ENCODE measurements around the gene REEP1.

Gene REEP1

DNA sequence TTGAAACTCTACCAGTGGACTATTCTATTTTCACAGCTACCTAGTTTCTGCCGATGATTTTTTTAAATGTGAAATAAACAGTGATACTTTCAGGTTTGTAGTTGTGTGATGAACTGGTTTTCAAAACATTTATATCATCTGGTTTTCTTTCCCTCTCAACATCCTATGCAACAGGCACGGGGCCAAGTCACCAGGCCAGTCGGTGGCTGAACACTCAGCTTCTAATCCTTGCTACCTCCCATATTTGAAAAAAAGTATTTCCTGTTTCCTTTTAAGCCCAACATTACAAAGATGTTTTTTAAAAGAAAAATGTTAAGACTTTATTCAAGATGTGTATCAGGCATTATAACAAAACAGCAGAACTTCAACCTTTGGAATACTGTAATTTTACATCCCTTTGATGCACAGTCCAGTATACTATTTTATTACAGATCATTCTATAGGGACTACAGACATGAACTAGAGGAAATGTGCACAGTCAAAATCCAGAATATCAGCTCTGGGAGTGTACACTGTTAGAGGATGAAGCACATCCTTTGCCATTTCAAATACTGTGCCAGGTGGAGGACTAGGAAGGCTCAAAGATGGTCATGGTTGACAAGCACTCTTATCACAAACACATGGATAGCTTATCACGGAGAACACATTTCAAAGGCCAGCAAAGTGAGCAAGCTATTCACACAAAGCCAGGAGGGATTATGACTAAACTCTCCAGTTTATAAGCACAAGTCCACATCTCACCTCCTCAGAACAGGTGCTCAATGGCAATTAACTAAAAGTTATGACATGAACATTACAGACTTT is 123.5 kb downstream of the REEP1 start:
- TF ChIP-seq, protein P1, sequence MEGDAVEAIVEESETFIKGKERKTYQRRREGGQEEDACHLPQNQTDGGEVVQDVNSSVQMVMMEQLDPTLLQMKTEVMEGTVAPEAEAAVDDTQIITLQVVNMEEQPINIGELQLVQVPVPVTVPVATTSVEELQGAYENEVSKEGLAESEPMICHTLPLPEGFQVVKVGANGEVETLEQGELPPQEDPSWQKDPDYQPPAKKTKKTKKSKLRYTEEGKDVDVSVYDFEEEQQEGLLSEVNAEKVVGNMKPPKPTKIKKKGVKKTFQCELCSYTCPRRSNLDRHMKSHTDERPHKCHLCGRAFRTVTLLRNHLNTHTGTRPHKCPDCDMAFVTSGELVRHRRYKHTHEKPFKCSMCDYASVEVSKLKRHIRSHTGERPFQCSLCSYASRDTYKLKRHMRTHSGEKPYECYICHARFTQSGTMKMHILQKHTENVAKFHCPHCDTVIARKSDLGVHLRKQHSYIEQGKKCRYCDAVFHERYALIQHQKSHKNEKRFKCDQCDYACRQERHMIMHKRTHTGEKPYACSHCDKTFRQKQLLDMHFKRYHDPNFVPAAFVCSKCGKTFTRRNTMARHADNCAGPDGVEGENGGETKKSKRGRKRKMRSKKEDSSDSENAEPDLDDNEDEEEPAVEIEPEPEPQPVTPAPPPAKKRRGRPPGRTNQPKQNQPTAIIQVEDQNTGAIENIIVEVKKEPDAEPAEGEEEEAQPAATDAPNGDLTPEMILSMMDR (IDR thresholded peaks at IDR 0.05; ENCODE audit: borderline replicate concordance, insufficient read depth, low read depth, low read length), result no peak
- H3K4me3 ChIP-seq (ENCODE audit: low read depth, low read length), result no peak overlapping the region

DNA sequence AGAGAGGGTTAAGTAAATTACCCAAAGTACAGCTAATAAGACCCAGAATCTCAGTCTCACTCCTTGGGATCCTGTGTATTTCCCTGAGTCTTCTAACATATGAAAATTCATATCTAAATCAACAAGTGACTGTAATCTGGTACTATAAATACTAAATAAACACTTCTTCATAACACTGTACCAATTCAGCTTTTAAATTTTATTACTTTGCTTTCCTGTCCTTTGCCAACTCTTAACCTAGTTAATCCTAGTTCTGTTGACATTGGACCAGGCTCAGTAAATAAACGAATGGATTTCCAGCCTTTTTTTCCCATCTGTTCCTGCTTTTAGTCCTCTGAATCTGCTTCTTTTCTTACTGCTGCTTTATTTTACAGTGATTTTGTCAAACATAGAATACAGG is 124.4 kb downstream of the REEP1 start:
- TF ChIP-seq, protein P1 (IDR thresholded peaks at IDR 0.05; ENCODE audit: borderline replicate concordance, insufficient read depth, low read depth, low read length), result no peak
- H3K4me3 ChIP-seq (ENCODE audit: low read depth, low read length), result no peak overlapping the region

DNA sequence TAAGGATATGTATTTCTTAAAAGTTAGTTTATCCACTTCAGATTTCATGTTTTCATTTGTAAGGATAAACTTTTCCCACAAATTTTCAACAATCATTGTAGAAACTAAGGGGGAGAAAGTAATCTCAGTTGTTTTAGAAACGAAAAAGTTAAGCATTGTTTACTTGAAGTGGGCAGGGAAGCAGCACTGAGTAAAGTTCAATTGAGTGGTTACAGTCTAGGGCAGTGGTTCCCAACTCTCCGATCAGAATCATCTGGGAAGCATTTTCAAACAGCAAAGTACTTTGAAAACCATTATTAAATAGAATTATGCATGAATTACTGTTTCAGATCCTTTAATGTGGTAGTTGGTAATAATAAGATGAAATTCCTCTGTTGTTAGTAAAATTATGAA is 125.6 kb downstream of the REEP1 start:
- H3K4me3 ChIP-seq (ENCODE audit: low read depth, low read length), result no peak overlapping the region
- TF ChIP-seq, protein P1 (IDR thresholded peaks at IDR 0.05; ENCODE audit: borderline replicate concordance, insufficient read depth, low read depth, low read length), result no peak

DNA sequence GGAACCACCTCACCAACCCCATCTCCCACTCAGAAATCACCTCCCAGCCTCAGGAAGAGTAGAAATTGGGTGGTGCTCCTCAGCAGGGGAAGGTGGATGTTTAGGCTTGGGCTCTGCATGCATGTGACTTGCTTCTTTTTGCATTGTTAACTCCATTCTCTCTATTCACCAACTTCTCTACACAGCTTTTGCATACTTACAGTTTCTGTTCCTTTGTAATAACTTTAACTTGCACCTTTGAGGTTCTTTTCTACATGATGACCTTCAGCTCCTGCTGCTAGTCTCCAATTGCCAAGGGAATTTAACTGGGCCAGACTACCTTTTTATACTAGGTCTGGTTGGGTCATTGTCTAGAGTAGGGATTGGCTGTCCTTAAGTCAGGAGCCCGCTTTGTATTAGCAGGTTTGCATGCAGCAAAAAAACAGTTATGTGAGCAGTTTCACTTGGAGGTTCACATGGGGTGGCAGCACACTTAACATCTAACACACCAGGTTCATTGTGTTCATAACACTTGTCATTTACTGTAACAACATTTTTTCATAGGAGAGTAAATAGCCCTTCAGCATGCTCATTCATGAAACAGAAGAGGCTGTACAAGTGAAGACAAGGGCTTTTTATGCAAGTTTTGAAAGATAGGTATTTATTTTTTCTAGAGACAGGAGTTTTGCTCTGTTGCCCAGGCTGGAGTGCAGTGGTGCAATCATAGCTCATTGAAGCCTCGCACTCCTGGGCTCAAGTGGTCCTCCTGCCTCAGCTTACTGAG is 126.2 kb downstream of the REEP1 start:
- H3K4me3 ChIP-seq (ENCODE audit: low read depth, low read length), result no peak overlapping the region
- TF ChIP-seq, protein P1 (IDR thresholded peaks at IDR 0.05; ENCODE audit: borderline replicate concordance, insufficient read depth, low read depth, low read length), result no peak

DNA sequence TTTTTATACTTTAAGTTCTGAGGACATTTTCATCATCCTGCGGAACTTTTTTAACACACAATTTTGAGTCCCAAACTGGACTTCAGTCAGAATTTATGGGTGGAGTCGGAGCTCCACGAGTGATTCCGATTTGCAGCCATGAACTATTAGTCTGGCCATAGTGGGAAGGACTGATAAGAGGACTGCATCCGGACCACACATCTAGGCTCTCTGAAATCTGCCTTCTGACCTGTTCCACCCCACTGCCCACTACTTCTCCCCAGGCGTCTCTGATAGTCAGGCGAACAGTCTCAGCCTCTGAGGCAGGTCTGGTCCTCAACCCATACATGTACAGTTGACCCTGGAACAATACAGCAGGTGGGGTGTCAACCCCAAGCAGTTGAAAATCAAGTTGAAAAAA is 133.0 kb downstream of the REEP1 start:
- no peak overlapping the region for H3K4me3 ChIP-seq (ENCODE audit: low read depth, low read length)
- TF ChIP-seq, protein P1 (IDR thresholded peaks at IDR 0.05; ENCODE audit: borderline replicate concordance, insufficient read depth, low read depth, low read length), result no peak

DNA sequence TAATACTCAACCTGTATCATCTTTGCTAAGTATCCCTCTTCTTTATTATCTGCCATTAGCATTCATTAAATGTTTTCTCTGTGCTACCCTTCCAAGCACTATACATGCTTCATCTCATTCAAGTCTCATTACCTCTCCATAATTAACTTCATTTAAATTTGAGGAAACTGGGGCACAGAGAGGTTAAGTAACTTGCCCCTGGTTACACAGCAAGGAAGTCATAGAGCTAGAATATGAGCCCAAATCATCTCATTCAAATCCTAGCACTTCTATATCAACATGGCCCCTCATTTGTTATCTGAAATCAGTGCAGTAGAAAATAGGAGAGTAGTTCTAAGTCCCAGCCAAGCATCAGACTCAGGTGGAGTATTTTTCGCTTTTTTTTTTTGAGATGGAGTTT is 133.8 kb downstream of the REEP1 start:
- H3K4me3 ChIP-seq (ENCODE audit: low read depth, low read length), result no peak overlapping the region
- TF ChIP-seq, protein P1 (IDR thresholded peaks at IDR 0.05; ENCODE audit: borderline replicate concordance, insufficient read depth, low read depth, low read length), result no peak
